ENCODE results near the gene INKA1. TPM values are rescaled to one million over a fixed set of nuclear protein-coding genes. Genes with fewer than 3 reads are reported as not detected.
"Not testable (repeated sequence)": the region's sequence is repeated elsewhere in the genome, so short reads cannot be mapped to it uniquely, and the experiment has no call there.

Gene INKA1
- polyA plus RNA-seq (ENCODE audit: insufficient read length in 4 of 4), result 10 to 100 TPM; 10.3 to 13.1 (median 12.0) TPM

GRCh38 chr3:49802719-49803464, at the start of gene INKA1:
TSS of gene INKA1 (plus strand) at chr3:49803261. CDS start at chr3:49803393, 132 bp downstream.
- peak in 2 of 4 donors; percentile 81 to 85 for DNase-seq (ENCODE audit: low read depth in 4 of 4, low spot score in 3 of 4)

GRCh38 chr3:49754536-49754935, 48.5 kb upstream of the INKA1 start:
- no peak for DNase-seq (ENCODE audit: low read depth in 4 of 4, low spot score in 3 of 4)

- no peak for DNase-seq (ENCODE audit: low read depth in 4 of 4, low spot score in 3 of 4)
Measured at GRCh38 chr3:49756036-49756435, 47.0 kb upstream of the INKA1 start.

GRCh38 chr3:49757197-49757596, 45.9 kb upstream of the INKA1 start:
- no peak for DNase-seq (ENCODE audit: low read depth in 4 of 4, low spot score in 3 of 4)

- peak in 1 of 4 donors; percentile 3 for DNase-seq (ENCODE audit: low read depth in 4 of 4, low spot score in 3 of 4)
Measured at GRCh38 chr3:49759226-49759625, 43.8 kb upstream of the INKA1 start.

- no peak for DNase-seq (ENCODE audit: low read depth in 4 of 4, low spot score in 3 of 4)
Measured at GRCh38 chr3:49761661-49762060, 41.4 kb upstream of the INKA1 start.

- DNase-seq (ENCODE audit: low read depth in 4 of 4, low spot score in 3 of 4), result no peak
Measured at GRCh38 chr3:49763981-49764380, 39.1 kb upstream of the INKA1 start.

GRCh38 chr3:49769286-49769915, 33.7 kb upstream of the INKA1 start:
- DNase-seq (ENCODE audit: low read depth in 4 of 4, low spot score in 3 of 4), result no peak

GRCh38 chr3:49769926-49770325, 33.1 kb upstream of the INKA1 start:
- DNase-seq (ENCODE audit: low read depth in 4 of 4, low spot score in 3 of 4), result no peak

- DNase-seq (ENCODE audit: low read depth in 4 of 4, low spot score in 3 of 4), result no peak
Measured at GRCh38 chr3:49771340-49771938, 31.6 kb upstream of the INKA1 start.

- DNase-seq (ENCODE audit: low read depth in 4 of 4, low spot score in 3 of 4), result no peak
Measured at GRCh38 chr3:49772703-49773102, 30.4 kb upstream of the INKA1 start.

- no peak for DNase-seq (ENCODE audit: low read depth in 4 of 4, low spot score in 3 of 4)
Measured at GRCh38 chr3:49775538-49775937, 27.5 kb upstream of the INKA1 start.

- DNase-seq (ENCODE audit: low read depth in 4 of 4, low spot score in 3 of 4), result not testable (repeated sequence)
Measured at GRCh38 chr3:49776101-49776500, 27.0 kb upstream of the INKA1 start.

- no peak for DNase-seq (ENCODE audit: low read depth in 4 of 4, low spot score in 3 of 4)
Measured at GRCh38 chr3:49779358-49780079, 23.5 kb upstream of the INKA1 start.

GRCh38 chr3:49780080-49780974, 22.7 kb upstream of the INKA1 start:
- no peak for DNase-seq (ENCODE audit: low read depth in 4 of 4, low spot score in 3 of 4)

- not testable (repeated sequence) for DNase-seq (ENCODE audit: low read depth in 4 of 4, low spot score in 3 of 4)
Measured at GRCh38 chr3:49780975-49781365, 22.1 kb upstream of the INKA1 start.

- no peak for DNase-seq (ENCODE audit: low read depth in 4 of 4, low spot score in 3 of 4)
Measured at GRCh38 chr3:49781415-49782199, 21.5 kb upstream of the INKA1 start.

GRCh38 chr3:49782277-49782676, 20.8 kb upstream of the INKA1 start:
- not testable (repeated sequence) for DNase-seq (ENCODE audit: low read depth in 4 of 4, low spot score in 3 of 4)
